Measurements from ENCODE around the gene LRRK1.

GRCh38 chr15:100881573-100882336 lies 37.4 kb upstream of the LRRK1 start:
- TF ChIP-seq, protein P1, sequence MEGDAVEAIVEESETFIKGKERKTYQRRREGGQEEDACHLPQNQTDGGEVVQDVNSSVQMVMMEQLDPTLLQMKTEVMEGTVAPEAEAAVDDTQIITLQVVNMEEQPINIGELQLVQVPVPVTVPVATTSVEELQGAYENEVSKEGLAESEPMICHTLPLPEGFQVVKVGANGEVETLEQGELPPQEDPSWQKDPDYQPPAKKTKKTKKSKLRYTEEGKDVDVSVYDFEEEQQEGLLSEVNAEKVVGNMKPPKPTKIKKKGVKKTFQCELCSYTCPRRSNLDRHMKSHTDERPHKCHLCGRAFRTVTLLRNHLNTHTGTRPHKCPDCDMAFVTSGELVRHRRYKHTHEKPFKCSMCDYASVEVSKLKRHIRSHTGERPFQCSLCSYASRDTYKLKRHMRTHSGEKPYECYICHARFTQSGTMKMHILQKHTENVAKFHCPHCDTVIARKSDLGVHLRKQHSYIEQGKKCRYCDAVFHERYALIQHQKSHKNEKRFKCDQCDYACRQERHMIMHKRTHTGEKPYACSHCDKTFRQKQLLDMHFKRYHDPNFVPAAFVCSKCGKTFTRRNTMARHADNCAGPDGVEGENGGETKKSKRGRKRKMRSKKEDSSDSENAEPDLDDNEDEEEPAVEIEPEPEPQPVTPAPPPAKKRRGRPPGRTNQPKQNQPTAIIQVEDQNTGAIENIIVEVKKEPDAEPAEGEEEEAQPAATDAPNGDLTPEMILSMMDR (optimal IDR thresholded peaks at IDR 0.05 in 1 of 3, IDR thresholded peaks at IDR 0.05 in 1 of 3, conservative IDR thresholded peaks at IDR 0.05 in 1 of 3; ENCODE audit: extremely low read depth in 1 of 3, insufficient read depth in 2 of 3, low read length in 3 of 3): no peak
- no peak for TF ChIP-seq EZH2 (IDR thresholded peaks at IDR 0.05; ENCODE audit: low read length)
